ENCODE data around the gene SLC2A5. TPM values are rescaled to one million over a fixed set of nuclear protein-coding genes. Genes with fewer than 3 reads are reported as not detected.

SLC2A5 gene
- total RNA-seq, 2 experiments from 2014 or later, result not detected

DNA sequence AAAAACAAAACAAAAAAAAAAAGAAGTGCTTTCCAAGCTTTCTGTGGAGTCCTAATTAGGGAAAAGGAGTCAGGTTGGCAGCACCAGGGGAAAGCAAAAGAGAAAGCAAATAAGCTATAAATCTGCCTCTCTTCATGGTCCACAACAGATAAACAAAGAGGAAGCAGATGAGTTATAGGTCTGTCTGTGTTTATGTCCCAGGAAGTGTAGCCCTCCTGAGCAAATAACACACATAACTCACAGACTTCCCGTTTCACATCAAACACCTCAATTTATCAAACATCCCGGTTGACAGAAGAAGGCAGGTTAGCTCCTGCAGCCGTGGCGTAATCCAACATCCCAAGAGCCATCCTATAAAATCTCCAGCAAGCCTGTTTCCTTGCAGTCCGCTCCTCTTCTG, 5.6 kb upstream of the SLC2A5 start:
- H3K9me3 Mint-ChIP-seq (ENCODE audit: low read depth), result no peaks in the 10 kb centered on the region
- peaks cover 11% of the 10 kb centered on the region for H3K4me1 Mint-ChIP-seq
- peaks cover 18% of the 10 kb centered on the region for H3K27me3 Mint-ChIP-seq
- CTCF ChIA-PET, result no interaction called here
- ATAC-seq (no peak), DNase-seq (no peak)
- intact Hi-C loops (cut with DNase I, micrococcal nuclease), result no loop called here
- POLR2A ChIA-PET, result no interaction called here
- no peak overlapping the region for H3K27ac Mint-ChIP-seq
- no peak overlapping the region for H3K4me3 Mint-ChIP-seq
- H3K36me3 Mint-ChIP-seq (ENCODE audit: low read depth), result no peaks in the 10 kb centered on the region

DNA sequence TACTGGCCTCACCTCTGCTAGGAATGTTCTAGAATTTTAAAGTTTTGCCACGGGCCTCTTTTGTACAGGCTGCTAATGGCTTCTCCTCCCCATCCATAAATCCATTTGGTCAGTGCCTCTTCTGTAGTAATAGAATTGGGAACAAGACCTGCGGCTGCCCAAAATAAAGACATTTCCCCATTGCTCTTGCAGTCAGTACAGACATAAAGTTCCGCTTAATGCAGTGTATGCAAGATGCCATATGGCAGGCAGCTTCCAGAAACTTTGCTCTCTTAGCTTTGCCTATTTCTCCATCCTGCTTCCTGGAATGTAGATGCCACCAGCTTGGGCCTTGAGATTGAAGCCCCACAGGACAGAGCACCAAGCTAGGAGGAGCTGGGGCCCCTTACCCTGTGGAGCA, 3.7 kb upstream of the SLC2A5 start:
- CTCF ChIA-PET, result interaction anchor here (0.6 to 0.7 kb wide), 3 partner anchors 11 to 124 kb away, joined by 3 to 4 read pairs (median 3); no protein-coding TSS in a partner anchor
- peaks cover 8% of the 10 kb centered on the region for H3K4me1 Mint-ChIP-seq
- ATAC-seq (no peak), DNase-seq (no peak)
- no peaks in the 10 kb centered on the region for H3K9me3 Mint-ChIP-seq (ENCODE audit: low read depth)
- H3K4me3 Mint-ChIP-seq, result no peak overlapping the region
- POLR2A ChIA-PET, result no interaction called here
- intact Hi-C loops (cut with DNase I, micrococcal nuclease), result no loop called here
- H3K36me3 Mint-ChIP-seq (ENCODE audit: low read depth), result no peaks in the 10 kb centered on the region
- peaks cover 5% of the 10 kb centered on the region for H3K27me3 Mint-ChIP-seq
- H3K27ac Mint-ChIP-seq, result no peak overlapping the region

DNA sequence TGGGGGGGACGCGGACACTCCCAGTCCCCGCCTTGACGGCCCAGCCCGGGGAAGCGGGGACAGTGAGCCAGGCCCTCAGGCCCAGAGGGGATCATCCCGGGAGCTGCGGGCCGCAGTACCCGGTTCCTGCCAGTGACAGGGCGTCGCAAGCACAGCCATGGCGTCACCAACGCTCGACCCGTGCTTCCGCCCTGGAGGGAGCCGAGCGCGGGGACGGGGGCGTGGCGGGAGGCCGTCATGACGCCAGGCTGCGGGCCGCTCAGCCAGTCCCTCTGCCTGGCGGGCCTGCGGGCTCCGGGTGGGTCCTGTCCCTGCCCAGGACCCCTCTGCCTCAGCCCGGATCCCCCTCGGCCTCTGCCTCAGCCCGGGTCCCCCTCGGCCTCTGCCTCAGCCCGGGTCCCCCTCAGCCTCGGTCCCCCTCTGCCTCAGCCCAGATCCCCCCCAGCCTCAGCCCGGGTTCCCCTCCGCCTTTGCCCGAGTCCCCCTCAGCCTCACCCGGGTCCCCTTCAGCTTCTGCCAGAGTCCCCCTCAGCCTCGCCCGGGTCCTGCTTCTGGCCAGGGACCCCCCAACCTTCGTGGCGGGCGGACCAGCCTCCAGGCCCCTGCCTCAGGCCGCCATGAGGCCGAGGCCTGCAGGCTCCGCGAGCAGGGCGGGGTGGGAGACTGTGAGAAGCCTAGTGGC, 2.3 kb upstream of the SLC2A5 start:
- peaks cover 5% of the 10 kb centered on the region for H3K27me3 Mint-ChIP-seq
- CTCF ChIA-PET, result no interaction called here
- no peak for ATAC-seq
- DNase-seq, result no peak
- H3K36me3 Mint-ChIP-seq (ENCODE audit: low read depth), result no peaks in the 10 kb centered on the region
- POLR2A ChIA-PET, result no interaction called here
- H3K4me1 Mint-ChIP-seq, result peaks cover 8% of the 10 kb centered on the region
- no peak overlapping the region for H3K27ac Mint-ChIP-seq
- H3K4me3 Mint-ChIP-seq, result no peak overlapping the region
- intact Hi-C loops (cut with DNase I, micrococcal nuclease), result no loop called here
- no peaks in the 10 kb centered on the region for H3K9me3 Mint-ChIP-seq (ENCODE audit: low read depth)

DNA sequence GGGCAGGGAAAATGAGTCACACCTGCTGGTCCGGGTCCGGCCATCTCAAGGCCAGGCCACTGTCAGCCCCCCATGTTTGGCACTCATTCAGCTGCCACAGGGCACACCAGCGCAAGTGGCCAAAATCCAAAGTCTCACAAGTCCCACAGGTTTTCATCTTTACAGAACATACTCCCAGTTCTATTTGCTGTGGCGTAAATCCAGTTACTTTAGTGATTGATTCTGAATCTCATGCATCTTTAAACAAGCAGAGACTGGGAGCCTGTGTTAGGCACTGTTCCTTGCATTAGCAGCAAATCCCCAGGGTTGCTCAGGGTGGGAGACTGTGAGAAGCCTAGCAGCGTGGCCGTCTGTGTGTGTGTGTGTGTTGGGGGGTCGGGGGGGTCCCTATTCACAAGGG, 1.1 kb upstream of the SLC2A5 start:
- no peaks in the 10 kb centered on the region for H3K9me3 Mint-ChIP-seq (ENCODE audit: low read depth)
- POLR2A ChIA-PET, result no interaction called here
- no peak for ATAC-seq
- intact Hi-C loops (cut with DNase I, micrococcal nuclease), result no loop called here
- H3K27me3 Mint-ChIP-seq, result peaks cover 5% of the 10 kb centered on the region
- no peak for DNase-seq
- no peak overlapping the region for H3K4me3 Mint-ChIP-seq
- CTCF ChIA-PET, result no interaction called here
- no peak overlapping the region for H3K27ac Mint-ChIP-seq
- peaks cover 5% of the 10 kb centered on the region for H3K4me1 Mint-ChIP-seq
- no peaks in the 10 kb centered on the region for H3K36me3 Mint-ChIP-seq (ENCODE audit: low read depth)

DNA sequence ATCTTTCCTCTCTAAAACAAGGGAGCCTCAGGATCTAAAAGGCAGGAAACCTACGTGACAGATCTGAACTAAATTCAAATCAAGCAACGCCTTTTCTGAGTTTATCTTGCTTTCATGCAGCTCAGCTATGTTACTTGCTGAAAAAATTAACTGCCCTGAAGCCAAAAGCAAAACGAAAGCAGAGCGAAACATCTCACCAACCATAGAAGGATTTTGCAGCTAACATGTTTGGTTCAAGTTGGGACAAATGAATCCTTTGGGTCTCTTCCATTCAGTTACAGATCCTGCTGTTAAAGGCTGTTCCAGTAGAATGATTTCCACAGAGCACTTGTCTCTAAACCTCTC, 482 bp downstream of the SLC2A5 start:
- DNase-seq (no peak), ATAC-seq (no peak)
- no peak overlapping the region for H3K27ac Mint-ChIP-seq
- ChIA-PET CTCF (no interaction called here), POLR2A (no interaction called here)
- no peaks in the 10 kb centered on the region for H3K36me3 Mint-ChIP-seq (ENCODE audit: low read depth)
- no peaks in the 10 kb centered on the region for H3K9me3 Mint-ChIP-seq (ENCODE audit: low read depth)
- no peak overlapping the region for H3K4me3 Mint-ChIP-seq
- peaks cover 4% of the 10 kb centered on the region for H3K27me3 Mint-ChIP-seq
- no peaks in the 10 kb centered on the region for H3K4me1 Mint-ChIP-seq
- intact Hi-C loops (cut with DNase I, micrococcal nuclease), result no loop called here

DNA sequence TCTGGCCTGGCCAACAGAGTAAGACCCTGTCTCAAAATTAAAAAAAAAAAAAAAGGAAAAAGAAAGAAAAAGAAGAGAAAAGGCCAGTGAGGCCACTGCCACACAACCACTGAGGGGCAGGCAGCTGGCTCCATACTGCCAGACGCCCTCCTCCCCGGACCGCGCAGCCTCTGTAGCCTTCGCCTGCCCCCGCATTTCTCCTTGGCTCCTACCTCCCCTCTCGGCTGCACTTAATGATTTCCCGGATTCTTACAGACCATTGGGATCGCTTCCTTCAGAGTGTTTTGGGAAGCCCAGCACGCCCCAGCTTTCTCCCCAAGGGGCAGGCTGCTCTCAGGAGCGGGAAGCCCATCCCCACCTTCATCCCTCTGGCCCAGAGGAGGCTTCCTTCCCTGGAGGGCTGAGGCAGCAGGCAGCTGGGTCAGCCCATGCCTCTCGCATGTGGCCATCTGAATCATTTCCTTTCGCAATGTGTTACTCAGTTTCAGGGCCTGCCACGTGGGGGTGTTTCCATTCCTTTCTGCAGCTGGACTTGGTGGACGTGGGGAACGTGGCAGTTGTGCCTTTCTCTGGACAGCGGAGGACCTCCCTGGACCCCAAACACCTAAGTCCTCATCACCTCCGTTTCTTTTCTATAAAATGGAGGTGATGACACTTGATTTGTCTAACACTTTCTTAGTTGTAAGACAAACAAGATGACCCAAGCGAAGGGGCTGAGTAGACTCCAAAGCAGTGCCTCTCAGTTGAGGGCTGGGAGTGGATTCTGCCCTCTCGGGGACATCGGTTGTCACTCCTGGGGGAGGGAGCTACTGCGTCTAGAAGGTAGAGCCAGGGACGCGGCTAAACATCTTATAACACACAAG, 2.3 kb downstream of the SLC2A5 start:
- ATAC-seq (no peak), DNase-seq (no peak)
- intact Hi-C loops (cut with DNase I, micrococcal nuclease), result no loop called here
- H3K4me3 Mint-ChIP-seq, result no peak overlapping the region
- ChIA-PET CTCF (no interaction called here), POLR2A (no interaction called here)
- no peaks in the 10 kb centered on the region for H3K4me1 Mint-ChIP-seq
- no peak overlapping the region for H3K27ac Mint-ChIP-seq
- H3K9me3 Mint-ChIP-seq (ENCODE audit: low read depth), result no peaks in the 10 kb centered on the region
- peaks cover 4% of the 10 kb centered on the region for H3K27me3 Mint-ChIP-seq
- H3K36me3 Mint-ChIP-seq (ENCODE audit: low read depth), result no peaks in the 10 kb centered on the region

DNA sequence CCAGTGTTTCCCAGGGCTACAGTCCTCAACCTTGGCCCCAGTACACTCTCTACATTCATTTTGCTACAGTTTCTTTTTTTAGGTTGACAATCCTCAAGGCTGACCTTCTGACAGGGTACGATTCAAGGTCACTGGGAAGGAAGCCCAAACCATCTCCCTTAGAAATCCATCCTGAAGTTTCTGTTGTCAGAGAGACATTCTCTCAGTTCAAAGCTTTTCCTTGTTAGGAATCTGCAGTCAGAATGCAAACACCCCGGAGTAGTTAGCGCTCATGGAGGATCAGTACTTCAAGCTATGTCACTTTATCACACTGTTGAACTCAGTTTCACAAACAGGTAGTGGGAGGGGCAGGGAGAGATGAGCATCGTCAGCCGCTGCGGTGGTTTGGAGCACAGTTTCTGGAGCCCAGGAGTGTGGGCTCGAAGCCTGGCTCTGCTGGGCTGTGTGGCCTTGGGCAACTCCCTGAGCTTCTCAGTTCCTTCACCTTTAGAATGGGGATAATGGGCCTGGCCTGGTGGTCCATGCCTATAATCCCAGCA, 4.2 kb downstream of the SLC2A5 start:
- no peaks in the 10 kb centered on the region for H3K36me3 Mint-ChIP-seq (ENCODE audit: low read depth)
- CTCF ChIA-PET, result interaction anchor here (0.6 to 0.7 kb wide), 2 partner anchors 265 to 429 kb away, joined by 3 to 4 read pairs; no protein-coding TSS in a partner anchor
- DNase-seq (no peak), ATAC-seq (no peak)
- H3K9me3 Mint-ChIP-seq (ENCODE audit: low read depth), result no peaks in the 10 kb centered on the region
- H3K4me3 Mint-ChIP-seq, result no peak overlapping the region
- intact Hi-C loops (cut with DNase I, micrococcal nuclease), result no loop called here
- peaks cover 4% of the 10 kb centered on the region for H3K27me3 Mint-ChIP-seq
- POLR2A ChIA-PET, result no interaction called here
- no peaks in the 10 kb centered on the region for H3K4me1 Mint-ChIP-seq
- H3K27ac Mint-ChIP-seq, result no peak overlapping the region

DNA sequence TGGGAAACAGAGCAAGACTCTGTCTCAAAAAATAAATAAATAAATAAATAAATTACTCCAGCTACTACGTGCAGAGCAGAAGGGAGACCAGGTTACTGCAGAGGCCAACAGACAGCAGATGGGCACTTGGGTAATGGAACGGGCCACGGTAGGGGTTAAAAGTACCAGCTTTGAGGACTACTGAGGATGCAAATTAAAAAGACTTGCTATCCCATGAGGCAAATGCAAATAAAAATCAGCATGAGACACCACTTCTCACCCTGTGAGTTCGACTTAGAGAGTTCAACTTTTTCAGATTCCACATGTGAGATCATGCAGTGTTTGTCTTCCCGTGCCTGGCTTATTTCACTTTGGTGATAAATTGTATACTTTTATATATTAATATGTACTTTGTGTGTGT, 6.6 kb downstream of the SLC2A5 start:
- no peaks in the 10 kb centered on the region for H3K4me1 Mint-ChIP-seq
- DNase-seq (no peak), ATAC-seq (no peak)
- ChIA-PET POLR2A (interaction anchor here (0.6 kb wide), 1 partner anchor 184 kb away, joined by 3 read pairs; the partner anchor contains the start of gene ENO1), CTCF (interaction anchor here (0.6 kb wide), 1 partner anchor 133 kb away, joined by 3 read pairs; no protein-coding TSS in a partner anchor)
- H3K4me3 Mint-ChIP-seq, result no peak overlapping the region
- H3K27ac Mint-ChIP-seq, result no peak overlapping the region
- H3K9me3 Mint-ChIP-seq (ENCODE audit: low read depth), result no peaks in the 10 kb centered on the region
- H3K27me3 Mint-ChIP-seq, result peaks cover 6% of the 10 kb centered on the region
- H3K36me3 Mint-ChIP-seq (ENCODE audit: low read depth), result no peaks in the 10 kb centered on the region
- intact Hi-C loops (cut with DNase I, micrococcal nuclease), result no loop called here

DNA sequence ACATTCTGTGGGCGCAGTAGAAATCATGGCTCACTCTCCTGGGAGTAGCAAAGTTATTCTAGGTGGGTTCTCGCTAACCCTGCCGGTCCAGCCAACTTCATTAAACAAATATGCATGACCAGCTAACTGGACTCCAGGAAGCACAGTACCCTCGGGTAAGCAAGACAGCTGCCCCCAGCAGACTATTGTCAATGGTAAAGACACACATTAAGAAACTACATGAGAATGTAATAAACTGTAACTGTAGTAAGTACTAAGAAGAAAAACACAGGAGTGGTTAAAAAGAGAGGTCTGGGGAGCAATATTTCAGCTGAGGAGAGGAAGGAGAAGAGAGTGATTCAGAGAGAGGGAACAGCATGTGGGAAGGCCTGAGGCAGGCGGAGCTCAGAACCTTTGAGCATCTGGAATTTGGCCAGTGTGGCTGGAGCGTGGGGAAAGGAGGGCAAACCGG, 7.4 kb downstream of the SLC2A5 start:
- H3K27me3 Mint-ChIP-seq, result peaks cover 6% of the 10 kb centered on the region
- H3K4me3 Mint-ChIP-seq, result no peak overlapping the region
- H3K4me1 Mint-ChIP-seq, result no peaks in the 10 kb centered on the region
- ChIA-PET CTCF (interaction anchor here (0.6 to 1.5 kb wide), 4 partner anchors 11 to 62 kb away, joined by 3 to 5 read pairs (median 4); no protein-coding TSS in a partner anchor), POLR2A (interaction anchor here (0.6 kb wide), 1 partner anchor 184 kb away, joined by 3 read pairs; the partner anchor contains the start of gene ENO1)
- H3K9me3 Mint-ChIP-seq (ENCODE audit: low read depth), result no peaks in the 10 kb centered on the region
- no peak overlapping the region for H3K27ac Mint-ChIP-seq
- ATAC-seq, result no peak
- no peaks in the 10 kb centered on the region for H3K36me3 Mint-ChIP-seq (ENCODE audit: low read depth)
- DNase-seq, result no peak
- intact Hi-C loops (cut with DNase I, micrococcal nuclease), result no loop called here

DNA sequence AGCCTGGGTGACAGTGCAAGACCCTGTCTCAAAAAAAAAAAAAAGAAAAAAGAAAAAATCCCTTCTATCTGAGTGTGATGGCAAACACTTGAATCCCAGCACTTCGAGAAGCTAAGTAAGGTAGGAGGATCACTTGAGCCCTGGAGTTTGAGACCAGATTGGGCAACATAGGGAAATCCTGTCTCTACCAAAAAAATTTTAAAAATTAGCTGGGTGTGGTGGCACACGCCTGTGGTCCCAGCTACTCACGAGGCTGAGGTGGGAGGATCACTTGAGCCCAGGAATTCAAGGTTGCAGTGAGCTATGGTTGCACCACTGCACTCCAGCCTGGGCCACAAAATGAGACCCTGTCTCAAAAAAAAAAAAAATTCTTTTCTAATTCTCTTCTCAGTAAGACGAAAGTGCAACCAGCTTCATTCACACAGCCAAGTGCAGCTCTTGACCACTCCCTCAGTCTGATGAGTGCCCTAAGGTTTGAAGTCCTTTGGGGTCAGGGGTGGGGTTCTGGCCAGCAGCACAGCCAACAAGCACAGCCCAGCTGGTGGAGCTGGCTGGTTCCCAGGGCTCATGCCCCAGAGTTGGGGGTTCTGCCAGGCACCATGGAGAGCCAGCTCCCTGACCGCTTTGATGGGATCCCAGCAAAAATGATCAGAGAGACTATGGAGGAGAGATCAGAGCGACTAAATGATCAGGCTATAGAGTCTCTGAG, 8.0 kb downstream of the SLC2A5 start:
- Mint-ChIP-seq H3K27me3 (peaks cover 6% of the 10 kb centered on the region), H3K4me3 (no peak overlapping the region), H3K9me3 (ENCODE audit: low read depth) (no peaks in the 10 kb centered on the region), H3K4me1 (no peaks in the 10 kb centered on the region), H3K36me3 (ENCODE audit: low read depth) (no peaks in the 10 kb centered on the region), H3K27ac (no peak overlapping the region)
- CTCF ChIA-PET, result interaction anchor here (0.6 to 1.5 kb wide), 5 partner anchors 11 to 260 kb away, joined by 3 to 5 read pairs (median 3); no protein-coding TSS in a partner anchor
- intact Hi-C loops (cut with DNase I, micrococcal nuclease), result no loop called here
- POLR2A ChIA-PET, result no interaction called here
- DNase-seq (no peak), ATAC-seq (no peak)

DNA sequence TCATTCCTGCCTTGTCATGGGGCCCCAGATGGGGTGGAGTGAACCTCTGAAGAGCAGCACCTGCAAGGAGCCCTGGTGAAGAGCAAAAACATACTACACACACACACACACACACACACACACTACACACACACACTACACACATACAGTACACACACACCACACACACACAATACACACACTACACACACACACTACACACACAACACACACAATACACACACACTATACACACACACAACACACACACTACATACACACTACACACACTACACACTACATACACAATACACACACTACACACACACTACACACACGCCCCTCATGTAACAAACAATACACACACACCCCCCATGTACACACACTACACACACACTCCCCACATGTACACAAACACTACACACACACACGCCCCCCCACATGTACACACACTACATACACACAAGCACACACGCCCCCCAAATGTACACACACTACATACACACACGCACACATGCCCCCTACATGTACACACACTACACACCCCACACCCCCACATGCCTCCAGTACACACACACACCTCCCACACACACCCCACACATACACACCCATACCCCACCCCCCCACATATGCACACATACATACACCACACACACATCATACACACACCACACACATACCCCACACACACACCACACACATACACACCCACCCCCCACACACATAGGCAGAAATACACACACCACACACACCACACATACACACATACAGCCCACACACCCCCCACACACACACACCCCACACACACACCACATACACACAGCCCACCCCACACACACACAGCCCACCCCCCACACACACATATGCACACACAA, 9.3 kb downstream of the SLC2A5 start:
- H3K9me3 Mint-ChIP-seq (ENCODE audit: low read depth), result no peaks in the 10 kb centered on the region
- ATAC-seq, result no peak

More for the DNA sequence above, 9.3 kb downstream of the SLC2A5 start:
- DNase-seq, result no peak
- Mint-ChIP-seq H3K36me3 (ENCODE audit: low read depth) (no peaks in the 10 kb centered on the region), H3K4me3 (no peak overlapping the region), H3K27me3 (peaks cover 6% of the 10 kb centered on the region), H3K4me1 (no peaks in the 10 kb centered on the region), H3K27ac (no peak overlapping the region)
- CTCF ChIA-PET, result no interaction called here
- POLR2A ChIA-PET, result no interaction called here
- intact Hi-C loops (cut with DNase I, micrococcal nuclease), result no loop called here
